NOMO-1 treated with dmso at 0.1 percent for 144 hours (cell line): Measurements from ENCODE around the gene DBF4B.

Experiments used
- DNase-seq: peaks from one replicate; lab custom pipeline; 2025; ENCODE audit not compliant: unreplicated experiment; lab: John Stamatoyannopoulos, UW

The DBF4B gene

GRCh38 chr17:44796731-44797130 lies 88.3 kb downstream of the DBF4B start:
- DNase-seq, result no peak

- no peak for DNase-seq
Observed at GRCh38 chr17:44797802-44798201, 89.3 kb downstream of the DBF4B start.

GRCh38 chr17:44798356-44798755 lies 89.9 kb downstream of the DBF4B start:
- DNase-seq, result no peak
